Nephron progenitor cell (in vitro differentiated cells): ENCODE measurements around the gene ZDBF2.

Experiments used
- DNase-seq: peaks from one replicate; pipeline ENCODE4 v3.0.0; 2021
- H3K27ac Mint-ChIP-seq: 2 replicates; pipeline ENCODE4 v1.8.0; 2021; ENCODE audit warnings: mild to moderate bottlenecking, moderate library complexity, mixed read lengths
- H3K27me3 Mint-ChIP-seq: 2 replicates; pipeline ENCODE4 v1.8.0; 2021; ENCODE audit warnings: mild to moderate bottlenecking, low read depth, mixed read lengths; ENCODE audit not compliant: poor library complexity
- H3K36me3 Mint-ChIP-seq: 2 replicates; pipeline ENCODE4 v1.8.0; 2021; ENCODE audit warnings: low read depth, mixed read lengths
- H3K4me1 Mint-ChIP-seq: 2 replicates; pipeline ENCODE4 v1.8.0; 2021; ENCODE audit warnings: mixed read lengths
- H3K4me3 Mint-ChIP-seq: 2 replicates; pipeline ENCODE4 v1.8.0; 2021; ENCODE audit warnings: mild to moderate bottlenecking, moderate library complexity, mixed read lengths
- H3K9me3 Mint-ChIP-seq: 2 replicates; pipeline ENCODE4 v1.8.0; 2021; ENCODE audit warnings: mild to moderate bottlenecking, moderate library complexity, mixed read lengths
- TF ChIP-seq, protein P1 (sequence below): fragments of 200-600 bp; sonication (generic); IDR thresholded peaks from 2 replicates; pipeline ENCODE4 v1.5.0; 2021; ENCODE audit warnings: antibody characterized with exemption

Gene ZDBF2

DNA sequence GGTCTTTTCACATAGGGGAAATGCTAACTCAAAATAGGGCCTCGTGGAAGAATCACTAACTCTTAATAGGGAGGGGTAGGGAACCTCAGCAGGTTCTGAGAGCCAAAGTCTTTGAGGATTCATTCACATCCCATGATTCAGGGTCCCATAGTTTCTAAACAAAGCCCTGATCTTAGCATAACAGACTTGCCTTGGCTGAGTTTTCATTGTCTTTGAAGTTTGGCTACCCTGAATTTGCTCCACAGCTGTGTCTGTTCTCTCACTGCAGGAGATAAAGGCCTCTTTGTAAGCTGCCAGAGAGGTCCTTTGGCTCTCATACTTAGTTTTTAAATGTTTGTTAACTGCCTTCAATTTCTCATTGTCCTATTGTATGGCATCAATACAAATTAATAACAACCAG, 54.5 kb downstream of the ZDBF2 start:
- Mint-ChIP-seq H3K9me3 (no peaks in the 10 kb centered on the region), H3K4me3 (no peak overlapping the region), H3K27ac (no peak overlapping the region), H3K4me1 (no peaks in the 10 kb centered on the region), H3K27me3 (peaks cover 3% of the 10 kb centered on the region), H3K36me3 (no peaks in the 10 kb centered on the region)
- TF ChIP-seq, protein P1, sequence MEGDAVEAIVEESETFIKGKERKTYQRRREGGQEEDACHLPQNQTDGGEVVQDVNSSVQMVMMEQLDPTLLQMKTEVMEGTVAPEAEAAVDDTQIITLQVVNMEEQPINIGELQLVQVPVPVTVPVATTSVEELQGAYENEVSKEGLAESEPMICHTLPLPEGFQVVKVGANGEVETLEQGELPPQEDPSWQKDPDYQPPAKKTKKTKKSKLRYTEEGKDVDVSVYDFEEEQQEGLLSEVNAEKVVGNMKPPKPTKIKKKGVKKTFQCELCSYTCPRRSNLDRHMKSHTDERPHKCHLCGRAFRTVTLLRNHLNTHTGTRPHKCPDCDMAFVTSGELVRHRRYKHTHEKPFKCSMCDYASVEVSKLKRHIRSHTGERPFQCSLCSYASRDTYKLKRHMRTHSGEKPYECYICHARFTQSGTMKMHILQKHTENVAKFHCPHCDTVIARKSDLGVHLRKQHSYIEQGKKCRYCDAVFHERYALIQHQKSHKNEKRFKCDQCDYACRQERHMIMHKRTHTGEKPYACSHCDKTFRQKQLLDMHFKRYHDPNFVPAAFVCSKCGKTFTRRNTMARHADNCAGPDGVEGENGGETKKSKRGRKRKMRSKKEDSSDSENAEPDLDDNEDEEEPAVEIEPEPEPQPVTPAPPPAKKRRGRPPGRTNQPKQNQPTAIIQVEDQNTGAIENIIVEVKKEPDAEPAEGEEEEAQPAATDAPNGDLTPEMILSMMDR, result no peak
- no peak for DNase-seq

- H3K27me3 Mint-ChIP-seq, result no peaks in the 10 kb centered on the region
- no peaks in the 10 kb centered on the region for H3K4me1 Mint-ChIP-seq
- no peaks in the 10 kb centered on the region for H3K9me3 Mint-ChIP-seq
- H3K27ac Mint-ChIP-seq, result no peak overlapping the region
- H3K36me3 Mint-ChIP-seq, result no peaks in the 10 kb centered on the region
- TF ChIP-seq, protein P1, result no peak
- DNase-seq, result no peak
- H3K4me3 Mint-ChIP-seq, result no peak overlapping the region
These were observed 62.4 kb downstream of the ZDBF2 start for GRCh38 chr2:206336861-206337260.

DNA sequence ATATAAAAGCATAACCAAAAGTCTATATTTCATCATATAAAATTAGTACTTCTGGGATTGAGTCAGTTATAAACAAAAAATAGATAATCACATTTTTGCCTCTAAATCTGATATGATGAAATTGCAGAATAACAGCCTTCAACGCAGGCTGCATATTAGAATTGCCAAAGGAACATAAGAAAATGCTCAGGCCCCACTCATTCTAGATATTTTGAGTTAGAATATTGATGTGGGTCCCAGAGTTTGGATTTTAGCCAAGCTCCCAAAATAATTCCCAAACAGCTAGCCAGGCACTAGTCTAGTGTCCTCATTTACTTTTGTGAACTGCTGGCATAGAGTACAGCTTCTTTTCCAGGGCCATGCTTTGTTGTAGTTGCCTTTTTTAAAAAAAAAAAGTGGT, 63.5 kb downstream of the ZDBF2 start:
- Mint-ChIP-seq H3K36me3 (no peaks in the 10 kb centered on the region), H3K27me3 (no peaks in the 10 kb centered on the region), H3K4me1 (no peaks in the 10 kb centered on the region), H3K4me3 (no peak overlapping the region), H3K9me3 (no peaks in the 10 kb centered on the region), H3K27ac (no peak overlapping the region)
- TF ChIP-seq, protein P1, result no peak
- no peak for DNase-seq

DNA sequence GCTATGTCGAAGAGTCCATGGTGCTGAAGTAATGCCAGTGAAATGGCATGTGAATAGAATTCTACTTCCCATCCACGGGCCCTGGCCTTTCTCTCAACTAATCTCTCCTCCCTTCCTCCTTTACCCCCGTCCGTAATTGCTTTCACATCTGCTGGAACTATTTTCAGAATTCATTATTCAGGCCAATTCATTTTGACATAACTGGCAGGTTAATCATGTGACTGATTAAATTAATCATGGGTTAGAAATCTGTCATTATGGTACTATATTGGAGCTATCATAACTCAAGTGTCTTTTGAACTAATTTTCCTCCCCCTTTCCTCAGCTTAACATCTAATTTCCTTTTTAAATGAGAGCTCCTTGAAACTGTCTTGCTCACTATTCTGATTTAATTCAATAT, 66.9 kb downstream of the ZDBF2 start:
- Mint-ChIP-seq H3K27me3 (no peaks in the 10 kb centered on the region), H3K36me3 (no peaks in the 10 kb centered on the region), H3K9me3 (no peaks in the 10 kb centered on the region), H3K4me3 (no peak overlapping the region), H3K27ac (no peak overlapping the region), H3K4me1 (no peaks in the 10 kb centered on the region)
- TF ChIP-seq, protein P1, result no peak
- no peak for DNase-seq

GRCh38 chr2:206343144-206343543, 68.7 kb downstream of the ZDBF2 start:
- H3K27ac Mint-ChIP-seq, result no peak overlapping the region
- TF ChIP-seq, protein P1, result no peak
- H3K4me1 Mint-ChIP-seq, result peaks cover 2% of the 10 kb centered on the region
- no peak for DNase-seq
- H3K9me3 Mint-ChIP-seq, result peaks cover 1% of the 10 kb centered on the region
- H3K36me3 Mint-ChIP-seq, result no peaks in the 10 kb centered on the region
- no peak overlapping the region for H3K4me3 Mint-ChIP-seq
- no peaks in the 10 kb centered on the region for H3K27me3 Mint-ChIP-seq

GRCh38 chr2:206343816-206344215, 69.4 kb downstream of the ZDBF2 start:
- Mint-ChIP-seq H3K27ac (no peak overlapping the region), H3K9me3 (peaks cover 6% of the 10 kb centered on the region), H3K4me3 (no peak overlapping the region)

More at GRCh38 chr2:206343816-206344215, 69.4 kb downstream of the ZDBF2 start:
- H3K27me3 Mint-ChIP-seq, result no peaks in the 10 kb centered on the region
- TF ChIP-seq, protein P1, result no peak
- H3K36me3 Mint-ChIP-seq, result no peaks in the 10 kb centered on the region
- H3K4me1 Mint-ChIP-seq, result peaks cover 6% of the 10 kb centered on the region
- DNase-seq, result no peak
